Ramos (cell line): ENCODE results near the gene SCP2.

ENCODE experiments used
- in situ Hi-C: fragments of 300-500 bp; cut with MboI; formaldehyde crosslinking; loops from one replicate; pipeline ENCODE4 v1.14.3; 2022; ENCODE audit warnings: low sequenced_read_pairs; ENCODE audit not compliant: unreplicated experiment

SCP2 gene

DNA sequence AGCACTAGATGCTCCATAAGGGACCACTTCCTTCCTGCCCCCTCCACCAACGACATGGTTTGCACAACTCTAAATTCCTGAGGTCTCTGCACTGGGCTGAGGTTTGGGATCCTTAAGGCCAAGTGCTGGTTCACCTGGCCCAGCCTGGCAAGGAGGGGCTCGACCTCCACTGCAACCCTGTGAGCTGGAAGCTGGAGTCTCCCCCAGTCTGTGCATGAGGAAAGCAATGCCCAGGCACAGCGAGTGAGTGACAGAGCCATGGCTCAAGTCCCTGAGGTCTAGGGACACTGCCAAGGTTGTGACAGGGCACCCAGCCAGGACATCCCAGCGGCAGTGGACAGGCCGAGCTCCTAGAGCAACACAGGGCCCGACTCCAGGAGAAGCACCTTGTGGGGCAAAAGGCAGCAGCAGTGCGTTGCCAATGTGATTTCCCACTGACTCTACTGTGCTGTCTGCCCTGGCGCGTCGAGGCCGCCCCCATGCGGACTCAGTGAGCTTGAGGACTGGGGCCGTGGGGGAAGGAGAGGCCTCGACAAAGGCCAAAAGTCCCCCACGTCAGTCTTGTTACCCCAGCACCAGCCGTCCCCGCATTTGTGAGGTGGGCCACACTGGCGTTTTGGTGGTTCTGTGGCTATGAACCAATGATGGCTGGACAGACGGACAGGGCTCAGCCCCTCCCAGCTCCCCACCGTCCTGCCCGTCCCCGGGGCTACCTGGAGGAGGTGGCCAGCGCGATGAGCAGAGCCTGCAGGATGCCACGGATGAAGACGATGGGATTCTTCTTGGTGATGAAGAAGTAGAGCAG, 165.0 kb downstream of the SCP2 start:
- in situ Hi-C loops = no loop called here

DNA sequence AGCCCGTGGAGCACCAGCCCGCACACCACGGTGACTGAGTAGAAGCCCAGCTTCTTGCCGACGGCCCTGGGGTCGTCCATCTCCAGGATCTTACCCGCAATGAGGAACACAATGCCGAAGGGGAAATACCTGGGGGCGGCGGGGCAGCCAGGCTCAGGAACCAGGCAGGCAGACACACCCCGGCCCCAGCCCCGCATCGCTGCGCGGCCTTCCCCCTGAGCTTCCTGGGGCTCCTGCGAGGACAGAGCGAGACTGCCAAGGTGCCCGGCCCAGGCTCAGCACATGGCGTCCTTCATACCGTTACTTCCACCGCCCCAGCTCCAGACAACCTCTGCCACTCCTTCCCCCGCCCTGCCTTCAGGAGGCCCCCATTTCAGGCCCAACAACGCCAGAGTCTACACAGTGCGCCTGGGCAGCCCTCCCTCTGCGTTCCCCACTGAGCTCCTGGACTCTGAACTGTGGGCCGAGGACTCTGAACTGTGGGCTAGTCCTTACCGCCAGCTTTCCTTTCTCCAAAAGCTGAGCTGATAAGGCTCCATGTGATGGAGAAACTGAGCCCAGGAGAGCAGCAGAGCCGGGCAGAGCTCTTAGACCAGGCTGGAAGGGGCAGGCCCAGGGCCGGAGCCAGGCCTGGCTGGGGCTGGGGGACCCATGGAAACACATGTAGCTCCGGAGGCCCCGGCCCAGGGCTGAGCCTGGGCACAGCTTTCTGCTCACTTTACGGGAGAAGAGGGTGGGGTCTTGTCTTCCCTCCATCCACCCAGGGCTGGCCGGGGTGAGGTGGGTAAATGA, 165.8 kb downstream of the SCP2 start:
- in situ Hi-C loops = no loop called here

DNA sequence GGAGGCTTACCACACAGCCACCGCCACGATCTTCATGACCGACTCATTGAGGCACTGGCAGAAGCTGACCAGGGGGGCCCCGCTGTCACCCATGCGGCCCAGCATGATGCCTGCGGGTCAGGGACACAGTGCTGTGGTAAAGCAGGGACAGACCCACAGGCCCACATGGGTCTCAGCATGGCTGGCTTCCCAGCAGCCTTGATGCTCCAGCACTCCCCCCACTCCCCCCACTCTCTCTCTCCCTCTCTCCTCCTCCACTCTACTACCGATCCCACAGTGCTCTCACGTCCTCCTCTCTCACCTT, 166.3 kb downstream of the SCP2 start:
- in situ Hi-C loops = no loop called here

DNA sequence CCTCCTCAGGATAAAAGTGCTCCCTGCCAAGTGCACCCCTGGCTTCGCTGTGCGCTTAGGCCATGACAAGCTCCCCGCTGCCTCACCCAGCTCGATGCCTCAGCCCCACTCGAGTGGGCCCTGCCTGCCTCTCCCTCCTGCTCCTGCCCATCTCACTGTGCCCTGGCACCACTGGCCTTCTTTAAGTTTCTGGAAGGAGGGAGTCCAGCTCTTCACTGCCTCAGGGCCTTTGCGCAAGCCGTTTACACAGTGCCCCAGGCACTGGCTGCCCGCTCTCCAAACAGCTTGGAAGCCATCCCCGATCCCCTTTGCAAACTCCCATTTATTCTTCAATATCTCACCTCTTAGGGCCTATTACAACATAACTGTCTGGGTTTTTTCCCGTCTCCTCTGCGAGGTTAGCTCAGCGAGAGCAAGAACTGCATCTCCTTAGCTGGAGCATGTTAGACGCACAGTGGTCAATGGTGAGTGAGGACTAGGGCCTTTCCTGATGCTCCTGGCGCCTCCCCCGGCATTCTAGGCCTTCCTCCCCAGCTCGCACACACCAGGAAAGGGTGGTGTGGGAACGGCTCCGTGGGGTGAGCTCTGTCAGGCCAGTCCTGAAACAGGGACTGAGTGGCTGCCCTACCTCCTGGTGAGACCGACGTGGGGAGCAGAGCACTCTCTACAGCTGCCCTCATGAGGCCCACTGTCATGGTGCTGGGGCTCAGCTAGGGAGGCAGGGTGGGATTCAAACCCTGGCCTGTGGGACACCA, 166.9 kb downstream of the SCP2 start:
- in situ Hi-C loops = no loop called here

DNA sequence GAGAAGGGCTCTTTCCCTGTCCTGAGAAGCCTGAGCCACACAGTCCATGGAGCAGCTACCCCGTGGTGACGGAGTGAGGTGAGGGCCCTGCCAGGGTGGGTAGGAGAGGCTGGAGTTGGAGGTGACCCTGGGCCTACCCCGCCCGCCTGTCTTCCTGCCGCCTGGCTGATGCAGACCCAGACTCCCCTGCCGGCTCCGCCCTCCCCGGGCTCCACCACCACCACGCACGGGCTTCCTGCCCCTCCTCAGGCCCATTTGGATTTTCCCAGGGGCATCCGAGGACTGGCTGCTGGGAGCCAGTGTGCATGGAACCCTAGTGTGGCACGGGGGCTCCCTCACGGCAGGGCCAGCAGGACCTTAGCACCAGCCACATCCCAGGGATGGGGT, 167.4 kb downstream of the SCP2 start:
- in situ Hi-C loops = no loop called here
